Activated CD4-positive, alpha-beta T cell treated with anti-CD3 and anti-CD28 coated beads for 36 hours (primary cell): ENCODE results near the gene RRP1. TPM values are rescaled to one million over a fixed set of nuclear protein-coding genes. Genes with fewer than 3 reads are reported as not detected.

Source experiments
- ATAC-seq: fragments of 200-7000 bp; cut with Tn5 transposase; one replicate; pipeline ENCODE4 v1.10.0; 2021; ENCODE audit warnings: mild to moderate bottlenecking, moderate library complexity
- CTCF ChIA-PET: fragments of 350-600 bp; sonication (Branson Sonifier 250); formaldehyde crosslinking; loops from one replicate; lab custom pipeline; 2021; ENCODE audit warnings: antibody characterized with exemption; lab: Charles Lee
- POLR2A ChIA-PET: fragments of 350-600 bp; sonication (Branson Sonifier 250); formaldehyde crosslinking; loops from one replicate; lab custom pipeline; 2021; ENCODE audit warnings: antibody characterized with exemption, inconsistent platforms; lab: Charles Lee
- DNase-seq: peaks from one replicate; pipeline ENCODE4 v3.0.0-alpha.2; 2020
- H3K27ac Mint-ChIP-seq: one replicate; pipeline ENCODE4 v1.8.0; 2021; ENCODE audit warnings: mixed read lengths
- H3K27me3 Mint-ChIP-seq: one replicate; pipeline ENCODE4 v1.8.0; 2021; ENCODE audit warnings: mixed read lengths
- H3K36me3 Mint-ChIP-seq: one replicate; pipeline ENCODE4 v1.8.0; 2021; ENCODE audit warnings: low read depth, mixed read lengths
- H3K4me1 Mint-ChIP-seq: one replicate; pipeline ENCODE4 v1.8.0; 2021; ENCODE audit warnings: mixed read lengths
- H3K4me3 Mint-ChIP-seq: one replicate; pipeline ENCODE4 v1.8.0; 2021; ENCODE audit warnings: mild to moderate bottlenecking, moderate library complexity, mixed read lengths
- H3K9me3 Mint-ChIP-seq: one replicate; pipeline ENCODE4 v1.8.0; 2021; ENCODE audit warnings: low read depth, mixed read lengths
- intact Hi-C, 2 experiments: fragments of 100-400 bp; cut with DNase I in 1 of 2; cut with micrococcal nuclease in 1 of 2; formaldehyde crosslinking; loops; one replicate each; pipeline versions ENCODE4 v1.14.2 to v1.15.1; 2022 to 2024; cut with DNase I, micrococcal nuclease
- total RNA-seq, 2 experiments: library from RNA; stranded (reverse); gene quantifications; one replicate each; pipeline ENCODE4 v1.2.3, GENCODE V29; 2021

The RRP1 gene
- total RNA-seq, 2 experiments from 2014 or later = 51.7 to 53.4 TPM

DNA sequence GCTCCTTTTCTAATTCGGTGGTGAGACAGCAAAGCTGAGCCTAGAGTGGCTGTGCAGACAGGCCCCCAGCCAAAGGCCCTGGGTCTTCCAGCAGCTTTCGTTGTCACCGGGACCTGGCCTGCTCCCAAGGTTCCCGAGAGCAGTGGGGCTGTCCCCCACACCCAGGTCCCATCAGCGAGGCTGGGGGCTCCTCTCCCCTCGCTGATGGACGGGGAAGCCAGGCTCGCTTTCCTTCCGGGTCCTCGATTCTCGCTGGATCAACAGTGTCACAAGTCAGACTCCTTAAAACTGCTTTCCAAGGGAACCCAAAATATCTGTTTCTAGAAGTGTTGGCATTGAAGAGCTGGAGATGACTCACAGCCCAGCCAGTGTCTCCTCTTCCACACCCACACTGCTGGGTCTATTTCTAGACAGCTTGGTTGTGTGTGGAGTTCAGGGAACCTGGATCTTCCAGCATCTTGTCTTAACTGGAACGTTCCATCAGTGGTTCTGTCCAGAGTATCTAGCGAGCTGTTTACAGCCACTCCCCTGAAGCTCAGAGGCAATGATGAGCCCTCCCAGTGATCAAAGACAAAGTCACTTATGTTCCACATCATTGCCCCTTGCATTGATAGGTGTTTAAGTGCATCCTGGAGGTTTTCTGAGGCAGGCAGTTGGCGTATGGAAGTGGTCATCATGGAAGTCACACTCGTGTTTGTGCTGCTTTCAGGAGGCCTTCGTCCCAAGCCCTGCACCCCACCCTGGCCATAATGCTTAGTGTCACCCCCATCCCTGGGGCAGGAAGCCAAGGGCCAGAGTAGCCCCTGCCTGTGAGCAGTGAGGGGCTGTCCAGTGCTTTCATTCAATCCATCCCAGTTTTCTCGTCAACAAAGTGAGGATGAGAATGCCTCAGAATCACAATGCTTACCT lies 35.2 kb downstream of the RRP1 start:
- CTCF ChIA-PET = interaction anchor here (0.7 to 1.4 kb wide), 2 partner anchors 38 to 117 kb away, joined by 3 read pairs; no protein-coding TSS in a partner anchor
- ATAC-seq (no peak), DNase-seq (no peak)
- Mint-ChIP-seq H3K27me3 (no peaks in the 10 kb centered on the region), H3K4me3 (no peak overlapping the region), H3K9me3 (no peaks in the 10 kb centered on the region), H3K36me3 (no peaks in the 10 kb centered on the region), H3K27ac (no peak overlapping the region), H3K4me1 (peaks cover 3% of the 10 kb centered on the region)
- intact Hi-C loops = no loop called here
- POLR2A ChIA-PET = no interaction called here

DNA sequence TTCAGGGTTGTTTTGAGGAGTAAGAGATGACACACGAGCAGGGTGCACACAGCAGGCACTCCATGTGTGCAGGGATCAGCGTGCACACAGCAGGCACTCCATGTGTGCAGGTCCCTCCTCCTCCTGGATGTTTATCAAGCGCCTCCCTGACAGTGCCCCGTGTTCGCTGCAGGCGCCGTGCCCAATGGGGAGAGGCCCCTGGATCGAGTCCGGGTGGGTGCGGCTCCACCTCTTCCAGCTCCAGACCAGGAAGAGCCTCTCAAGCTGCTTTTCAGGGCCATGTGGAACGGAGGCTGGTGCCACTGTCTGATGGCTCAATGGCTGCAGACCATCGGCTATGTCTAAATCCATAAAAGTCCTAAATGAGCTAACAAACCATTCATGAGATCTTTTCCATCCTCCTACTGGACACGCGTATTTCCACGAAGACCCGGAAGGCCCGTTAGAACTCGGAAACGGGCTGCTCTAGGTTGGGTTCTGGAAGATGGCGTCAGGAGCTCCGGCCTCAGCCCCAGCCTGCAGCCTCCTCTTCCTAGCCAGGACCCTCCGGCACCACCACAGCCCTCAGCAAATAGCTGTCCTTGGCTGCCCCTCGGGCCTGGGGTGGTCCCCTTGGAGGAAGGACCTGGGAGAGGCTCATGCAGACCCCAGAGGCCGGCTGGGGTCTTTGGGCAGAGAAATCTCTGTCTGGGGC lies 36.0 kb downstream of the RRP1 start:
- Mint-ChIP-seq H3K4me1 (peaks cover 3% of the 10 kb centered on the region), H3K9me3 (no peaks in the 10 kb centered on the region), H3K4me3 (no peak overlapping the region), H3K36me3 (no peaks in the 10 kb centered on the region), H3K27ac (no peak overlapping the region), H3K27me3 (no peaks in the 10 kb centered on the region)
- ATAC-seq = no peak
- intact Hi-C loops = no loop called here
- ChIA-PET POLR2A (no interaction called here), CTCF (interaction anchor here (1.4 kb wide), 1 partner anchor 117 kb away, joined by 3 read pairs; no protein-coding TSS in a partner anchor)
- DNase-seq = no peak

DNA sequence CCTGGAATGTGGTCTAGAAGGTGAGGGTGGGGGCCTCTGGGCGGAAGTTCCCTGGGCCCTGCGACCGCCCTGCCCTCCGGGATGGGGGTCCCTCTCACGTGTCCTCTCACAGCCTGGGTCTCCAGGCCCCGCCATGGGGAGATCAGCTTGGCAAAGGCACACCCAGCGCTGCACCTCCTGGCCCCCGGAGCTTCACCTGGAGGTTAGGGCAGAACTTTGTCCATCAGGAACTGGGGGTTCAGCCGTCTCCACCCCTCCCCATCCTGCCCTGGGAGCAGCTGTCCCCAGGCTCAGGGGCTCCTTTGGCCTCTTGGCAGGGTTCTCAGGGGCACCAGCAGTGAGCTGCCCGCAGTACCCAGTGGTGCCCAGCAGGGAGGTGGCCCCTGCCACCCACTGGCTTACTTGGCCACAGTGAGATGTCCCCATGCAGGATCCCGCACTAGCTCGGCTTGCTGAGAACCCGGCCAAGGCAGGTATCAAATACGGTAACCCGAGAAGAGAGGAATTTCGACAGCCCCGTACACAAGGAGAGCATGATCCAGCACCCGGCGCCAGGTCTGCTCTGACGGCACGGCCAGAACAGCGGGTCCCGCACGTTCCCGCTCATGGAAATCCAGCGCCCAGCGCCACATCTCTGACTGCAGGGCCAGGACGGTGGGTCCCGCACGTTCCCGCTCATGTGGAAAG lies 36.7 kb downstream of the RRP1 start:
- no peak for ATAC-seq
- Mint-ChIP-seq H3K27me3 (no peaks in the 10 kb centered on the region), H3K4me1 (peaks cover 3% of the 10 kb centered on the region), H3K4me3 (no peak overlapping the region), H3K36me3 (no peaks in the 10 kb centered on the region), H3K27ac (no peak overlapping the region), H3K9me3 (no peaks in the 10 kb centered on the region)
- CTCF ChIA-PET = no interaction called here
- intact Hi-C loops = no loop called here
- POLR2A ChIA-PET = no interaction called here
- DNase-seq = no peak

DNA sequence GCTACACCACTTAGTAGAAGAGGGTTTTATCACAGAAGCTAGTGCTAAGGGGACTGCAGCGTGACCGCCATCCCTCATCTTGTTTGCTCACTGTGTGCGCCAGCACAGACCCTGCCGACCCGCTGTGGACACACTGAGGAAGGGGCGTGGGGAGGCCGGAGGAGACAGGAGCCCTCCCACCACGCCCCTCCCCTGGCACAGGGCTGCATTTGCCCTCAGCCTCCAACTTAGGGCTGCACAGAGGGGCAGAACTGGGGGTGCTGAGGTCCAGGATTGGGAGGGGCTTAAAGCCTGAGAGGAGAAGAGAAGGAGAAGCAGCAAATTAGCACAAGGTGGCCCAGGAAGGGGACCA lies 37.2 kb downstream of the RRP1 start:
- ChIA-PET CTCF (no interaction called here), POLR2A (no interaction called here)
- intact Hi-C loops = no loop called here
- Mint-ChIP-seq H3K9me3 (no peaks in the 10 kb centered on the region), H3K4me3 (no peak overlapping the region), H3K4me1 (peaks cover 3% of the 10 kb centered on the region), H3K27ac (no peak overlapping the region), H3K27me3 (no peaks in the 10 kb centered on the region), H3K36me3 (no peaks in the 10 kb centered on the region)
- ATAC-seq (no peak), DNase-seq (no peak)

DNA sequence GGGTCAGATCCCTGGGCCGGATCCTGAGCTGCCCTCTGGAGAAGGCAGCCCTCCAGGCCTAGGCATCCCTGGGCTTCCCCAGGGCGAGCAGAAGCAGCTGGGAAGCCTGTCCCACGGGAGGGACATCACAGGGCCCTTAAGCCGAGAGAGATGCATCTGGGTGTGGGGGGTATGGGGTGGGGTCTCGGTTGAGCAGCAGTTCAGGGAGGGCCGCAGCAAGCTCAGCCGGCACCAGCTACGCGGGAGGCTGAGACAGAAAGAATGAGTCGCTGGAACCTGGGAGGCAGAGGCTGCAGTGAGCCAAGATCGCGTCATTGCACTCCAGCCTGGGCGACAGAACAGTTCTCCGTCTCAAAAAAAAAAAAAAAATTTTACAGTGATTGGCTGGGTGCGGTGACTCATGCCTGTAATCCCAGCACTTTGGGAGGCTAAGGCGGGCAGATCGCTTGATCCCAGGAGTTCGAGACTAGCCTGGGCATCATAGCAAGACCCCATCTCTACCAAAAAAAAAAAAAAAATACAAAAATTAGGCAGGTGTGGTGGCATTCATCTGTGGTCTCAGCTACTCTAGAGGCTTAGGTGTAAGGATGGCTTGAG lies 37.7 kb downstream of the RRP1 start:
- intact Hi-C loops = no loop called here
- CTCF ChIA-PET = no interaction called here

DNA sequence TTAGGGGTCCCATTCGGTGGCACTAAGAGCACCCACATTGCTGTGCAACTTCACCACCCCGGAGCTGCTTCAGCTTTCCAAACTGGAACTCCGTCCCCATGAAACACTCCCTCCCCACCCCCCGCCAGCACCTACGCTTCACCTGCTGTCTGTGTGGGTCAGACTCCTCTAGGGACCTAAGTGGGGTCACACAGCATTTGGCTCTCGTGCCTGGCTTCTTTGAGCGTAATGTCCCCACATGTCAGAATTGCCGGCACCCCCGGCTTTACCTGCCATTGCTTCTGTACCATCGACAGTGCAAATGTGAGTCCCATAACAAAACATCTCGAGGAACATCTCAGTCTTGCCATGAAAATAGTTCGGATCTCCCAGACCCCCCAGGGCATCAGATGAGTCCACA lies 39.8 kb downstream of the RRP1 start:
- Mint-ChIP-seq H3K4me3 (no peak overlapping the region), H3K27me3 (peaks cover 3% of the 10 kb centered on the region), H3K36me3 (no peaks in the 10 kb centered on the region), H3K4me1 (peaks cover 3% of the 10 kb centered on the region), H3K9me3 (no peaks in the 10 kb centered on the region), H3K27ac (no peak overlapping the region)
- POLR2A ChIA-PET = no interaction called here
- ATAC-seq (no peak), DNase-seq (no peak)
- intact Hi-C loops = no loop called here
- CTCF ChIA-PET = no interaction called here

More for the DNA sequence above, 37.7 kb downstream of the RRP1 start:
- DNase-seq (no peak), ATAC-seq (peak; percentile 19)
- no peaks in the 10 kb centered on the region for H3K27me3 Mint-ChIP-seq
- no peaks in the 10 kb centered on the region for H3K36me3 Mint-ChIP-seq
- POLR2A ChIA-PET = no interaction called here
- H3K4me1 Mint-ChIP-seq = peaks cover 3% of the 10 kb centered on the region
- no peak overlapping the region for H3K4me3 Mint-ChIP-seq
- no peak overlapping the region for H3K27ac Mint-ChIP-seq
- no peaks in the 10 kb centered on the region for H3K9me3 Mint-ChIP-seq

DNA sequence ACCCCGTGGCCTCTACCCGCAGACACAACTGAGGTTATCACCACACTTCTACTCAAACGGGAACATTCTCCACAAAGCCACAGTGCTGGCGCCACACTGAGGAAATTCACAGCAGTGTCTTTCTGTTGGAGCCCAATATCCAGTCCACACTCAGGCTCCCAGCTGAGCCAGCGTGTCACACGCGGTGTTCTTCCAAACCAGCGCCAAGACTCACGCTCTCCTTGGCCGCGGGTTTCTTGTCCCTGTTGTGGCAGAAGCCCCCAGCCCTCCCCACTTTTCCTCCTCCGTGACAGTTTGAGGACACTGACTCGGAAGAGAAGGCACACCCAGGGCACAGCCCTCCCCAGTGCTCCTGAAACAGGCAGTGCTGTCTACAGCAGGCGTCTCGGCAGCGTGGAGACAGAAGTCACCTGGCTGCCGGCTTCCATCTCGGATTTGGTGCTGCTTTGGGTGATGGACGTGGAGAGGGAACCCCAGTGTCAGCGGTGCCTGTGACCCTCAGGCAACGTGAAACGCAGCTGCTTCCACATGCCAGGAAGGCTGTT lies 40.3 kb downstream of the RRP1 start:
- peaks cover 3% of the 10 kb centered on the region for H3K27me3 Mint-ChIP-seq
- H3K4me3 Mint-ChIP-seq = no peak overlapping the region
- H3K36me3 Mint-ChIP-seq = no peaks in the 10 kb centered on the region
- no peak for DNase-seq
- POLR2A ChIA-PET = no interaction called here
- no peak overlapping the region for H3K27ac Mint-ChIP-seq
- CTCF ChIA-PET = no interaction called here
- intact Hi-C loops = no loop called here
- H3K4me1 Mint-ChIP-seq = peaks cover under 1% of the 10 kb centered on the region
- H3K9me3 Mint-ChIP-seq = no peaks in the 10 kb centered on the region
- no peak for ATAC-seq

DNA sequence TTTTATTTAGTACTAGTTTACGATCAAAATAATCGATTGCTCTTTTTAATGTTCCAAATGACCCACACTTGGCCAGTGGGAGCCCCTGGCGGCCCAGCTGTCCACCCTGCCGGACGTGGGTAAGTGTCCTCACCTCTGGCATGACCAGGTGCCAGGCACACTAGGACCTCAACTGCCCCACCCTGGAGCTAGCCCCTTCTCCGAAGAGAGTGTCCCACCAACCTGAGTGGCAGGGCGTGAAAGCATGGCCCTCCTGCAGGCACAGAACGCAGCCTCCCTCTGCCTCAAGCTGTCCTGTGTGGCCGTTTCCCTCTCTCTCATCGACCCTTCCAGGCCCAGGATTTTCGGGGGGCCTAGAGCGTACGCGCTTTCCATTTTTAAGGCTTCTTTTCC lies 42.8 kb downstream of the RRP1 start:
- POLR2A ChIA-PET = interaction anchor here (0.6 kb wide), 1 partner anchor 9 kb away, joined by 4 read pairs; no protein-coding TSS in a partner anchor
- peaks cover 15% of the 10 kb centered on the region for H3K27me3 Mint-ChIP-seq
- H3K4me1 Mint-ChIP-seq = no peaks in the 10 kb centered on the region
- DNase-seq (no peak), ATAC-seq (no peak)
- intact Hi-C loops = no loop called here
- H3K9me3 Mint-ChIP-seq = no peaks in the 10 kb centered on the region
- H3K36me3 Mint-ChIP-seq = no peaks in the 10 kb centered on the region
- H3K27ac Mint-ChIP-seq = no peak overlapping the region
- no peak overlapping the region for H3K4me3 Mint-ChIP-seq
- CTCF ChIA-PET = no interaction called here

DNA sequence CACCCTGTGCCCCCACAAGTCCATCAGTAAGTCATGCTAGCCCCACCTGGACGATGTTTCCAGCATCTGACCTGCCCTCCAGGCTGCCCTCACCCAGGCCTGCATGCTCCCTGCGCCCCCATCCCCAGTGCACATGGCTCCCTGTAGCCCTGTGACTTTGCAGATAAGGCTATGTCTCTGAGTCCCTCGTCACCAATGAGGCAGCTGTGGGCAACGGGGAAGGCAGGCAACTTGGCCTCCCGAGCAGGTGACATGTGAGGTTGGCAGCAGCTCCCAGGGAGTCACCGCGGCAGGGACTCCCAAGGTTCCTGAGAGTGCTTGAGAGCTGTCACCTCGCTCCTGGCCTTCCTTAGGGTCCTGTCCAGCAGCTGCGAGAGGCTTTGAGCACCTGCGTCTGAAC lies 43.3 kb downstream of the RRP1 start:
- H3K4me1 Mint-ChIP-seq = no peaks in the 10 kb centered on the region
- CTCF ChIA-PET = no interaction called here

DNA sequence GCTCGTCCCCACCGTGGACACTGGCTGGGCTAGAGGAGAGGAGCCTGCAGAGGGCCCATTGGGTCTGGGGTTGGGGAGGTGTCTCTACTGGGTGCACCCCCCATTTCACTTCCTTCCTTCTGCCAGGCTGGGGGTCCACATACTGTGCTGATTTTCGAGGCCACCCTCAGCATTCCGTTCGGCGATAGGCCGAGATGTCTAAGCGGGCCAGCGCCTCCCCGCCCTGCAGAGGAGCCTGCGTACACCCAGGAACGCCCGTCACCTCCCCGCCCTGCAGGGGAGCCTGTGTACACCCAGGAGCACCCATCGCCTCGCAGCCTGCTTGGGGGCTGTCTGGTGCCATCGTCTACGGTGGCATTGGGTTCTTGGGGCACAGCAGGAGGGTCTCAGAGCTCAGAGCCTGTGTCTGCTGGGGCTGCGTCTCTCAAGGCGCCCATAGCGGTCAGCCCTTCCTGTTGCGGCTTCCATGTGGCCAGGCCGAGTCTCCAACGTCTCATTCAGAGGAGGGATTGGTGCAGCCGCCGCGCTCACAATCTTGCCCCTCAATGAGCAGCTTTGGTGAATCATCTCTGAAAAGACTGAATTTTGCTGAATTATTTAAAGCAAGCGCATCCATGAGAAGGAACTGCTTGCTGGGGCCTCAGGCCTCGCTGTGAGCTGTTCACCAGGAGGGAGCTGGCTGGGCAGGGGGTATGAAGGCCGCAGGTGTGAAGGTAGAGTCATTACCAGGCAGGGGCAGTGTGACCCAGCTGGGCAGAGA lies 44.9 kb downstream of the RRP1 start:
- intact Hi-C loops = no loop called here
- ChIA-PET CTCF (interaction anchor here (0.9 kb wide), 1 partner anchor 141 kb away, joined by 3 read pairs; no protein-coding TSS in a partner anchor), POLR2A (no interaction called here)

More for the DNA sequence above, 43.3 kb downstream of the RRP1 start:
- Mint-ChIP-seq H3K27me3 (peaks cover 18% of the 10 kb centered on the region), H3K4me3 (no peak overlapping the region), H3K36me3 (no peaks in the 10 kb centered on the region), H3K9me3 (no peaks in the 10 kb centered on the region), H3K27ac (no peak overlapping the region)
- ATAC-seq (no peak), DNase-seq (no peak)
- intact Hi-C loops = no loop called here
- POLR2A ChIA-PET = no interaction called here

More for the DNA sequence above, 44.9 kb downstream of the RRP1 start:
- Mint-ChIP-seq H3K36me3 (no peaks in the 10 kb centered on the region), H3K27me3 (peaks cover 20% of the 10 kb centered on the region), H3K4me3 (no peak overlapping the region), H3K9me3 (no peaks in the 10 kb centered on the region), H3K4me1 (peaks cover 5% of the 10 kb centered on the region), H3K27ac (no peak overlapping the region)
- DNase-seq = no peak
- no peak for ATAC-seq
